Mesendoderm (in vitro differentiated cells): Measurements from ENCODE around the gene ABCC1.

ENCODE experiments used
- DNase-seq: peaks from one replicate; pipeline ENCODE4 v3.0.0; 2013
- H2AK5ac ChIP-seq: 2 replicates; pipeline ENCODE4 v1.6.1; 2013; ENCODE audit warnings: low read length, inconsistent platforms
- H2BK120ac ChIP-seq: 2 replicates; pipeline ENCODE4 v1.6.1; 2013; ENCODE audit warnings: low read depth, mild to moderate bottlenecking, low read length, moderate library complexity, mixed read lengths
- H2BK15ac ChIP-seq: replicated peaks from 2 replicates; pipeline ENCODE4 v1.6.1; 2013; ENCODE audit warnings: low read depth, mild to moderate bottlenecking, moderate library complexity
- H2BK5ac ChIP-seq: 2 replicates; pipeline ENCODE4 v1.6.1; 2013; ENCODE audit warnings: low read length, inconsistent platforms
- H3K18ac ChIP-seq: 2 replicates; pipeline ENCODE4 v1.6.1; 2013; ENCODE audit warnings: mild to moderate bottlenecking, low read length, mixed read lengths
- H3K23ac ChIP-seq: one replicate; pipeline ENCODE4 v1.6.1; 2013; ENCODE audit warnings: low read length
- H3K27ac ChIP-seq: 2 replicates; pipeline ENCODE4 v1.5.1; 2013; ENCODE audit warnings: low read depth, mild to moderate bottlenecking, inconsistent platforms, low read length, moderate library complexity
- H3K27me3 ChIP-seq: 2 replicates; pipeline ENCODE4 v1.6.1; 2013; ENCODE audit warnings: low read length, control low read depth, mild to moderate bottlenecking, inconsistent platforms; ENCODE audit not compliant: insufficient read depth, poor library complexity
- H3K36me3 ChIP-seq: 2 replicates; pipeline ENCODE4 v1.6.1; 2013; ENCODE audit warnings: low read length, inconsistent platforms; ENCODE audit not compliant: control insufficient read depth, insufficient read depth
- H3K4ac ChIP-seq: one replicate; pipeline ENCODE4 v1.6.1; 2013; ENCODE audit warnings: low read depth, mild to moderate bottlenecking, low read length, moderate library complexity
- H3K4me1 ChIP-seq: 2 replicates; pipeline ENCODE4 v1.6.1; 2013; ENCODE audit warnings: low read depth, low read length, inconsistent platforms; ENCODE audit not compliant: control insufficient read depth
- H3K4me2 ChIP-seq: 2 replicates; pipeline ENCODE4 v1.6.1; 2013; ENCODE audit warnings: low read length
- H3K4me3 ChIP-seq: 2 replicates; pipeline ENCODE4 v1.5.1; 2013; ENCODE audit warnings: mild to moderate bottlenecking, low read length
- H3K56ac ChIP-seq: one replicate; pipeline ENCODE4 v1.6.1; 2013; ENCODE audit warnings: low read length
- H3K79me1 ChIP-seq: 2 replicates; pipeline ENCODE4 v1.6.1; 2013; ENCODE audit warnings: low read length, inconsistent platforms
- H3K79me2 ChIP-seq: 2 replicates; pipeline ENCODE4 v1.6.1; 2013; ENCODE audit warnings: mild to moderate bottlenecking, low read length; ENCODE audit not compliant: control insufficient read depth, insufficient read depth
- H3K9ac ChIP-seq: 2 replicates; pipeline ENCODE4 v1.6.1; 2013; ENCODE audit warnings: low read length, inconsistent platforms
- H4K5ac ChIP-seq: one replicate; pipeline ENCODE4 v1.6.1; 2013; ENCODE audit warnings: low read length
- H4K8ac ChIP-seq: one replicate; pipeline ENCODE4 v1.6.1; 2013; ENCODE audit warnings: low read depth, mild to moderate bottlenecking, control low read depth, low read length, moderate library complexity
- WGBS: extraction: QIAGEN DNeasy Blood & Tissue Kit; methylation state at CpG from one replicate; pipeline ENCODE4 v1.1.7; 2013; ENCODE audit warnings: low lambda C conversion rate, missing lambda C conversion rate; ENCODE audit not compliant: insufficient coverage; ENCODE audit errors: extremely low coverage; 5-methylcytosine and 5-hydroxymethylcytosine counted together

ABCC1 gene

GRCh38 chr16:15966420-15966819, 17.0 kb downstream of the ABCC1 start:
- no peak overlapping the region for H2BK5ac ChIP-seq
- no peak overlapping the region for H4K8ac ChIP-seq
- H3K4me2 ChIP-seq: no peak overlapping the region
- no peak overlapping the region for H3K18ac ChIP-seq
- DNase-seq: peak; percentile 58
- H3K23ac ChIP-seq: no peak overlapping the region
- H3K56ac ChIP-seq: no peak overlapping the region
- no peak overlapping the region for H3K27ac ChIP-seq
- H3K36me3 ChIP-seq: no peaks in the 10 kb centered on the region
- no peak overlapping the region for H2AK5ac ChIP-seq
- no CpG with 5 or more reads among the region's 5 CpGs for WGBS
- no peaks in the 10 kb centered on the region for H3K27me3 ChIP-seq
- H3K79me2 ChIP-seq: peaks cover 41% of the 10 kb centered on the region
- H3K79me1 ChIP-seq: peaks cover 12% of the 10 kb centered on the region
- no peak overlapping the region for H2BK120ac ChIP-seq
- H3K4me3 ChIP-seq: no peak overlapping the region
- no peak overlapping the region for H3K4ac ChIP-seq
- H2BK15ac ChIP-seq: no peak overlapping the region
- H3K4me1 ChIP-seq: peaks cover 5% of the 10 kb centered on the region
- no peak overlapping the region for H4K5ac ChIP-seq
- no peak overlapping the region for H3K9ac ChIP-seq

- Histone ChIP-seq H3K23ac (no peak overlapping the region), H3K27ac (no peak overlapping the region), H3K18ac (peak overlapping the region; percentile 35), H2BK15ac (no peak overlapping the region), H4K5ac (no peak overlapping the region), H3K4me3 (no peak overlapping the region), H3K4me2 (no peak overlapping the region), H3K4me1 (peaks cover 5% of the 10 kb centered on the region), H2BK120ac (no peak overlapping the region), H2AK5ac (no peak overlapping the region), H3K79me1 (peaks cover 10% of the 10 kb centered on the region), H3K27me3 (no peaks in the 10 kb centered on the region), H3K79me2 (peaks cover 37% of the 10 kb centered on the region), H3K4ac (no peak overlapping the region), H3K56ac (peak overlapping the region; percentile 56), H3K9ac (no peak overlapping the region), H2BK5ac (no peak overlapping the region), H4K8ac (no peak overlapping the region), H3K36me3 (no peaks in the 10 kb centered on the region)
- DNase-seq: no peak
- WGBS: no CpG with 5 or more reads among the region's 5 CpGs
These were observed 17.6 kb downstream of the ABCC1 start for GRCh38 chr16:15966836-15967546.

GRCh38 chr16:15967655-15968315, 18.4 kb downstream of the ABCC1 start:
- peaks cover 38% of the 10 kb centered on the region for H3K79me2 ChIP-seq
- H3K4me3 ChIP-seq: no peak overlapping the region
- DNase-seq: no peak
- H2BK120ac ChIP-seq: no peak overlapping the region
- no peak overlapping the region for H3K4ac ChIP-seq
- H3K23ac ChIP-seq: no peak overlapping the region
- no peak overlapping the region for H3K4me2 ChIP-seq
- H4K8ac ChIP-seq: no peak overlapping the region
- peaks cover 5% of the 10 kb centered on the region for H3K4me1 ChIP-seq
- no peak overlapping the region for H2AK5ac ChIP-seq
- no peaks in the 10 kb centered on the region for H3K27me3 ChIP-seq
- WGBS: no CpG with 5 or more reads among the region's 11 CpGs
- peaks cover 3% of the 10 kb centered on the region for H3K36me3 ChIP-seq
- H4K5ac ChIP-seq: no peak overlapping the region
- H2BK5ac ChIP-seq: no peak overlapping the region
- peaks cover 12% of the 10 kb centered on the region for H3K79me1 ChIP-seq
- no peak overlapping the region for H3K27ac ChIP-seq
- H3K18ac ChIP-seq: no peak overlapping the region
- no peak overlapping the region for H3K9ac ChIP-seq
- no peak overlapping the region for H2BK15ac ChIP-seq
- no peak overlapping the region for H3K56ac ChIP-seq

GRCh38 chr16:15970202-15970601, 20.8 kb downstream of the ABCC1 start:
- peaks cover 43% of the 10 kb centered on the region for H3K79me2 ChIP-seq
- peak; percentile 95 for DNase-seq
- no CpG with 5 or more reads among the region's 3 CpGs for WGBS
- H3K23ac ChIP-seq: no peak overlapping the region
- no peak overlapping the region for H3K18ac ChIP-seq
- H3K4me1 ChIP-seq: peaks cover 5% of the 10 kb centered on the region
- no peak overlapping the region for H3K56ac ChIP-seq
- H3K4me3 ChIP-seq: no peak overlapping the region
- H2BK15ac ChIP-seq: no peak overlapping the region
- no peak overlapping the region for H2BK5ac ChIP-seq
- no peak overlapping the region for H3K9ac ChIP-seq
- no peak overlapping the region for H3K27ac ChIP-seq
- H2AK5ac ChIP-seq: no peak overlapping the region
- H3K4me2 ChIP-seq: no peak overlapping the region
- no peak overlapping the region for H4K5ac ChIP-seq
- H3K4ac ChIP-seq: no peak overlapping the region
- peaks cover 3% of the 10 kb centered on the region for H3K36me3 ChIP-seq
- H3K27me3 ChIP-seq: no peaks in the 10 kb centered on the region
- H3K79me1 ChIP-seq: peaks cover 17% of the 10 kb centered on the region
- H2BK120ac ChIP-seq: no peak overlapping the region
- H4K8ac ChIP-seq: no peak overlapping the region

GRCh38 chr16:15970743-15971439, 21.5 kb downstream of the ABCC1 start:
- H3K4me3 ChIP-seq: no peak overlapping the region
- H2AK5ac ChIP-seq: no peak overlapping the region
- H3K79me1 ChIP-seq: peaks cover 17% of the 10 kb centered on the region
- no peak overlapping the region for H3K4ac ChIP-seq
- H3K18ac ChIP-seq: no peak overlapping the region
- no peak overlapping the region for H3K4me2 ChIP-seq
- H3K23ac ChIP-seq: no peak overlapping the region
- peaks cover 3% of the 10 kb centered on the region for H3K36me3 ChIP-seq
- no peak overlapping the region for H3K27ac ChIP-seq
- DNase-seq: peak; percentile 86
- no peak overlapping the region for H2BK120ac ChIP-seq
- H3K9ac ChIP-seq: no peak overlapping the region
- H3K4me1 ChIP-seq: peaks cover 4% of the 10 kb centered on the region
- H2BK15ac ChIP-seq: no peak overlapping the region
- no peaks in the 10 kb centered on the region for H3K27me3 ChIP-seq
- peaks cover 41% of the 10 kb centered on the region for H3K79me2 ChIP-seq
- H4K5ac ChIP-seq: no peak overlapping the region
- no peak overlapping the region for H2BK5ac ChIP-seq
- no peak overlapping the region for H3K56ac ChIP-seq
- WGBS: no CpG with 5 or more reads among the region's 7 CpGs
- no peak overlapping the region for H4K8ac ChIP-seq
